HepG2 (cell line): Measurements from ENCODE around the gene ACSL1. TPM values are rescaled to one million over a fixed set of nuclear protein-coding genes. Genes with fewer than 3 reads are reported as not detected.

Source experiments
- AFF4 ChIP-seq: sonication (generic); formaldehyde crosslinking; IDR thresholded peaks from 2 replicates; pipeline ENCODE4 v1.4.0; 2020; ENCODE audit warnings: missing genetic modification reagents
- CREB1 ChIP-seq, 2 experiments: fragments of 450-650 bp in 1 of 2; IDR thresholded peaks; 2 replicates each; pipeline ENCODE4 v1.6.1; 2016 to 2017; ENCODE audit warnings: control low read depth in 1 of 2, mild to moderate bottlenecking in 1 of 2, missing compliant biosample characterization in 1 of 2, missing genetic modification characterization in 1 of 2
- FOSL2 ChIP-seq: sonication (generic); formaldehyde crosslinking; IDR thresholded peaks from 2 replicates; pipeline ENCODE4 v1.4.0; 2020; ENCODE audit warnings: missing genetic modification reagents
- FOXA3 ChIP-seq: IDR thresholded peaks from 2 replicates; pipeline ENCODE4 v1.6.1; 2016; ENCODE audit warnings: missing genetic modification reagents, missing compliant biosample characterization
- FOXK2 ChIP-seq: fragments of 450-650 bp; IDR thresholded peaks from 2 replicates; pipeline ENCODE4 v1.6.1; 2016
- NFYB ChIP-seq: sonication (generic); formaldehyde crosslinking; IDR thresholded peaks from 2 replicates; pipeline ENCODE4 v1.4.0; 2020; ENCODE audit warnings: missing genetic modification reagents
- NR2F1 ChIP-seq, 2 experiments: fragments of 450-650 bp in 1 of 2; formaldehyde crosslinking in 1 of 2; IDR thresholded peaks; 2 replicates each; pipeline versions ENCODE4 v1.5.0 to v1.6.1; 2016 to 2020; ENCODE audit warnings: mild to moderate bottlenecking in 1 of 2, missing compliant biosample characterization in 1 of 2, missing genetic modification reagents in 1 of 2, moderate library complexity in 1 of 2
- TARDBP ChIP-seq: sonication (generic); formaldehyde crosslinking; IDR thresholded peaks from 2 replicates; pipeline ENCODE4 v1.8.0; 2022; ENCODE audit warnings: mild to moderate bottlenecking, missing genetic modification reagents
- ZBTB39 ChIP-seq: sonication (generic); formaldehyde crosslinking; IDR thresholded peaks from 2 replicates; pipeline ENCODE4 v1.5.0; 2020; ENCODE audit warnings: missing genetic modification reagents
- ZFP91 ChIP-seq: sonication (generic); formaldehyde crosslinking; IDR thresholded peaks from 2 replicates; pipeline ENCODE4 v1.9.0; 2022; ENCODE audit warnings: missing genetic modification reagents, mild to moderate bottlenecking, borderline replicate concordance
- ZNF10 ChIP-seq: sonication (generic); formaldehyde crosslinking; IDR thresholded peaks from 2 replicates; pipeline ENCODE4 v1.4.0; 2020; ENCODE audit warnings: mild to moderate bottlenecking, low read depth, missing genetic modification reagents, borderline replicate concordance
- ZNF263 ChIP-seq: sonication (generic); formaldehyde crosslinking; IDR thresholded peaks from 2 replicates; pipeline ENCODE4 v1.4.0; 2020; ENCODE audit warnings: missing genetic modification reagents
- ZNF292 ChIP-seq: sonication (generic); formaldehyde crosslinking; IDR thresholded peaks from 2 replicates; pipeline ENCODE4 v1.8.1; 2022; ENCODE audit warnings: mild to moderate bottlenecking, low read depth, missing genetic modification reagents, borderline replicate concordance
- ZNF350 ChIP-seq: sonication (generic); formaldehyde crosslinking; IDR thresholded peaks from 2 replicates; pipeline ENCODE4 v1.4.0; 2020; ENCODE audit warnings: mild to moderate bottlenecking, low read depth, missing genetic modification reagents, borderline replicate concordance
- ZSCAN29 ChIP-seq: sonication (generic); formaldehyde crosslinking; conservative IDR thresholded peaks from 2 replicates; pipeline ENCODE4 v1.4.0; 2020; ENCODE audit warnings: mild to moderate bottlenecking, missing genetic modification reagents
- polyA plus RNA-seq, 8 experiments: library from polyadenylated mRNA; depleted of rRNA in 3 of 8; stranded (reverse) in 7 of 8; unstranded in 1 of 8; fragments of >200 nt; fragmentation: Illumina TruSeq in 4 of 8; extraction: Trizol in 4 of 8; gene quantifications; 2 replicates each; pipeline versions ENCODE4 v1.2.1 to v1.2.3, GENCODE V29; 2011 to 2016; ENCODE audit warnings: low read depth in 4 of 8, missing spikeins in 1 of 8, mixed read lengths in 1 of 8; ENCODE audit not compliant: insufficient read depth in 1 of 8
- total RNA-seq, 5 experiments: library from RNA; depleted of rRNA; stranded (reverse); fragments of >200 nt; fragmentation: Illumina TruSeq; extraction: Trizol; gene quantifications; 2 replicates each; pipeline ENCODE4 v1.2.3, GENCODE V29; 2016; ENCODE audit warnings: low read depth in 1 of 5
- TF ChIP-seq, protein P1 (sequence below): sonication (generic); formaldehyde crosslinking; conservative IDR thresholded peaks from 2 replicates; pipeline ENCODE4 v1.4.0; 2020; ENCODE audit warnings: missing genetic modification reagents
- TF ChIP-seq, protein P2 (sequence below): sonication (generic); formaldehyde crosslinking; conservative IDR thresholded peaks from 2 replicates; pipeline ENCODE4 v1.5.0; 2020; ENCODE audit warnings: missing genetic modification reagents

ACSL1 gene
- total and polyA plus RNA-seq, 2 of the 13 experiments (the other 11 are each of a cell fraction or from before 2014, with no cell fraction given), result 10.0 to 29.8 TPM

- TF ChIP-seq, protein P1, sequence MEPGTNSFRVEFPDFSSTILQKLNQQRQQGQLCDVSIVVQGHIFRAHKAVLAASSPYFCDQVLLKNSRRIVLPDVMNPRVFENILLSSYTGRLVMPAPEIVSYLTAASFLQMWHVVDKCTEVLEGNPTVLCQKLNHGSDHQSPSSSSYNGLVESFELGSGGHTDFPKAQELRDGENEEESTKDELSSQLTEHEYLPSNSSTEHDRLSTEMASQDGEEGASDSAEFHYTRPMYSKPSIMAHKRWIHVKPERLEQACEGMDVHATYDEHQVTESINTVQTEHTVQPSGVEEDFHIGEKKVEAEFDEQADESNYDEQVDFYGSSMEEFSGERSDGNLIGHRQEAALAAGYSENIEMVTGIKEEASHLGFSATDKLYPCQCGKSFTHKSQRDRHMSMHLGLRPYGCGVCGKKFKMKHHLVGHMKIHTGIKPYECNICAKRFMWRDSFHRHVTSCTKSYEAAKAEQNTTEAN (CRISPR knock-in tag), result no peak
- TF ChIP-seq ZFP91 (CRISPR knock-in tag) (peak; percentile 53; the same call in 1 of the 2 replicates), ZBTB39 (CRISPR knock-in tag) (no peak), FOXA3 (CRISPR knock-in tag) (peak; percentile 6; the same call in 1 of the 2 replicates), NFYB (no peak), TARDBP (CRISPR knock-in tag) (no peak), FOSL2 (0 out of 2 replicates have a peak, but pooled peaks have one; percentile 5), CREB1 (IDR thresholded peaks at IDR 0.05) (no peak), CREB1 (CRISPR knock-in tag; IDR thresholded peaks at IDR 0.05) (0 out of 2 replicates have a peak, but pooled peaks have one; percentile 19), ZNF350 (CRISPR knock-in tag) (0 out of 2 replicates have a peak, but pooled peaks have one; percentile 21), AFF4 (CRISPR knock-in tag) (no peak), ZSCAN29 (CRISPR knock-in tag) (no peak), ZNF292 (CRISPR knock-in tag) (peak; percentile 66; the same call in 1 of the 2 replicates), ZNF263 (CRISPR knock-in tag) (peak; percentile 63; the same call in 1 of the 2 replicates), NR2F1 (CRISPR knock-in tag; IDR thresholded peaks at IDR 0.05) (0 out of 4 replicates have a peak, but pooled peaks have one; percentile 9 to 24), FOXK2 (no peak), ZNF10 (CRISPR knock-in tag) (no peak)
- TF ChIP-seq, protein P2, sequence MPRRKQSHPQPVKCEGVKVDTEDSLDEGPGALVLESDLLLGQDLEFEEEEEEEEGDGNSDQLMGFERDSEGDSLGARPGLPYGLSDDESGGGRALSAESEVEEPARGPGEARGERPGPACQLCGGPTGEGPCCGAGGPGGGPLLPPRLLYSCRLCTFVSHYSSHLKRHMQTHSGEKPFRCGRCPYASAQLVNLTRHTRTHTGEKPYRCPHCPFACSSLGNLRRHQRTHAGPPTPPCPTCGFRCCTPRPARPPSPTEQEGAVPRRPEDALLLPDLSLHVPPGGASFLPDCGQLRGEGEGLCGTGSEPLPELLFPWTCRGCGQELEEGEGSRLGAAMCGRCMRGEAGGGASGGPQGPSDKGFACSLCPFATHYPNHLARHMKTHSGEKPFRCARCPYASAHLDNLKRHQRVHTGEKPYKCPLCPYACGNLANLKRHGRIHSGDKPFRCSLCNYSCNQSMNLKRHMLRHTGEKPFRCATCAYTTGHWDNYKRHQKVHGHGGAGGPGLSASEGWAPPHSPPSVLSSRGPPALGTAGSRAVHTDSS (CRISPR knock-in tag), result no peak
These were observed 10.5 kb downstream of the ACSL1 start (continued) for GRCh38 chr4:184815046-184815877.
